Cardiac atrium fibroblast (primary cell): ENCODE measurements around the gene MSRB2. TPM values are rescaled to one million over a fixed set of nuclear protein-coding genes. Genes with fewer than 3 reads are reported as not detected.

Experiments used
- total RNA-seq: library from RNA; depleted of rRNA; stranded (reverse); fragments of >200 nt; gene quantifications from 2 replicates; pipeline ENCODE4 v1.2.3, GENCODE V29; 2015

MSRB2 gene
- total RNA-seq: 18.5 and 25.5 TPM in 2 replicates

GRCh38 chr10:23095404-23095965, at the start of gene MSRB2:
Gene MSRB2 (plus strand): TSS chr10:23095579. CDS start chr10:23095609, 30 bp downstream.

Other genes starting within 250 kb of the MSRB2 start
- not detected in 2 replicates for gene ARMC3, start 167.5 kb upstream of the MSRB2 start, total RNA-seq
- not detected in 2 replicates for gene PTF1A, start 96.7 kb downstream of the MSRB2 start, total RNA-seq
- not detected in 2 replicates for gene C10orf67, start 249.2 kb downstream of the MSRB2 start, total RNA-seq